K562 (cell line): Measurements from ENCODE around the gene SHISA4. TPM values are rescaled to one million over a fixed set of nuclear protein-coding genes. Genes with fewer than 3 reads are reported as not detected.
A peak's percentile ranks its signal among the peaks of the same experiment; 100 is the strongest.

Experiments
- CEBPB ChIP-seq: fragments of 450-650 bp; IDR thresholded peaks from 2 replicates; pipeline ENCODE4 v1.6.1; 2016; ENCODE audit warnings: missing genetic modification characterization, missing compliant biosample characterization
- CEBPG ChIP-seq, 3 experiments: fragments of 200-800 bp in 1 of 3; sonication (Bioruptor generic) in 1 of 3; sonication (generic) in 1 of 3; formaldehyde crosslinking in 1 of 3; IDR thresholded peaks in 2 of 3; conservative IDR thresholded peaks in 1 of 3; 2 replicates each; pipeline versions ENCODE4 v1.6.1 to v1.8.0; 2016 to 2022; ENCODE audit warnings: missing compliant biosample characterization in 2 of 3, missing genetic modification characterization in 2 of 3, mild to moderate bottlenecking in 1 of 3, missing genetic modification reagents in 1 of 3
- EP400 ChIP-seq: fragments of 450-650 bp; IDR thresholded peaks from 2 replicates; pipeline ENCODE4 v1.6.1; 2017; ENCODE audit warnings: antibody characterized with exemption, mild to moderate bottlenecking, moderate library complexity
- ESRRA ChIP-seq: fragments of 450-650 bp; IDR thresholded peaks from 2 replicates; pipeline ENCODE4 v1.6.1; 2014; ENCODE audit warnings: low read depth, mild to moderate bottlenecking, moderate library complexity, borderline replicate concordance
- FOXA1 ChIP-seq: fragments of 450-650 bp; IDR thresholded peaks from 2 replicates; pipeline ENCODE4 v1.6.1; 2016; ENCODE audit warnings: mild to moderate bottlenecking, borderline replicate concordance
- HES1 ChIP-seq: fragments of 450-650 bp; IDR thresholded peaks from 2 replicates; pipeline ENCODE4 v1.6.1; 2016; ENCODE audit warnings: low read depth, mild to moderate bottlenecking, moderate library complexity
- HMGXB4 ChIP-seq: sonication (generic); formaldehyde crosslinking; IDR thresholded peaks from 2 replicates; pipeline ENCODE4 v1.8.1; 2023; ENCODE audit warnings: mild to moderate bottlenecking, missing genetic modification reagents
- HNRNPK ChIP-seq: fragments of 200-400 bp; formaldehyde crosslinking; IDR thresholded peaks from one replicate; pipeline ENCODE4 v1.6.1; 2018; ENCODE audit warnings: mild to moderate bottlenecking, low read depth, low read length; ENCODE audit not compliant: poor library complexity, severe bottlenecking
- MYBL2 ChIP-seq, 2 experiments: fragments of 450-650 bp in 1 of 2; sonication (generic) in 1 of 2; formaldehyde crosslinking in 1 of 2; IDR thresholded peaks; 2 replicates each; pipeline versions ENCODE4 v1.6.1 to v1.8.1; 2017 to 2022; ENCODE audit warnings: borderline replicate concordance in 1 of 2, inconsistent platforms in 1 of 2, low read depth in 1 of 2, mild to moderate bottlenecking in 1 of 2, missing genetic modification reagents in 1 of 2, moderate library complexity in 1 of 2
- NFE2L1 ChIP-seq: fragments of 450-650 bp; IDR thresholded peaks from 2 replicates; pipeline ENCODE4 v1.6.1; 2016; ENCODE audit warnings: missing genetic modification characterization, low read depth, mild to moderate bottlenecking, missing compliant biosample characterization, moderate library complexity, borderline replicate concordance
- NR0B1 ChIP-seq: fragments of 450-650 bp; IDR thresholded peaks from one replicate; pipeline ENCODE4 v1.6.1; 2018; ENCODE audit warnings: mild to moderate bottlenecking, moderate library complexity; ENCODE audit not compliant: partially characterized antibody
- PHF21A ChIP-seq: fragments of 450-650 bp; IDR thresholded peaks from 2 replicates; pipeline ENCODE4 v1.6.1; 2017; ENCODE audit warnings: low read depth, borderline replicate concordance
- RUNX1 ChIP-seq: sonication (generic); IDR thresholded peaks from 2 replicates; pipeline ENCODE4 v1.6.1; 2016; ENCODE audit warnings: antibody characterized with exemption, low read depth
- SIN3A ChIP-seq, 2 experiments: fragments of 150-350 bp in 1 of 2; IDR thresholded peaks; 2 replicates each; pipeline ENCODE4 v1.6.1; 2011 to 2016; ENCODE audit warnings: borderline replicate concordance in 2 of 2, low read depth in 2 of 2, low read length in 2 of 2, mild to moderate bottlenecking in 2 of 2, moderate library complexity in 2 of 2; ENCODE audit not compliant: control insufficient read depth in 1 of 2
- SMARCA4 ChIP-seq: fragments of 450-650 bp; IDR thresholded peaks from 2 replicates; pipeline ENCODE4 v1.6.1; 2016
- SP2 ChIP-seq: IDR thresholded peaks from 2 replicates; pipeline ENCODE4 v1.6.1; 2011; ENCODE audit warnings: mild to moderate bottlenecking, low read depth, low read length, moderate library complexity; ENCODE audit not compliant: poor library complexity, severe bottlenecking; ENCODE audit errors: extremely low read depth
- TCFL5 ChIP-seq: fragments of 250-450 bp; sonication (Bioruptor Pico); conservative IDR thresholded peaks from 2 replicates; pipeline ENCODE4 v1.6.1; 2021; ENCODE audit warnings: mild to moderate bottlenecking, moderate library complexity, matching md5 sums
- TEAD1 ChIP-seq, 2 experiments: fragments of 450-650 bp in 1 of 2; sonication (generic) in 1 of 2; formaldehyde crosslinking; IDR thresholded peaks; 2 replicates each; pipeline versions ENCODE4 v1.4.0 to v1.8.0; 2020 to 2022; ENCODE audit warnings: mild to moderate bottlenecking in 2 of 2, missing genetic modification reagents in 1 of 2
- TRIM28 ChIP-seq: fragments of 450-650 bp; IDR thresholded peaks from 2 replicates; pipeline ENCODE4 v1.6.1; 2017
- ZNF134 ChIP-seq: fragments of 250-450 bp; sonication (Bioruptor Pico); conservative IDR thresholded peaks from 2 replicates; pipeline ENCODE4 v1.4.0; 2020
- ZNF253 ChIP-seq: fragments of 250-450 bp; sonication (Bioruptor Pico); conservative IDR thresholded peaks from 2 replicates; pipeline ENCODE4 v1.6.1; 2021; ENCODE audit warnings: mild to moderate bottlenecking
- ZNF586 ChIP-seq: fragments of 450-650 bp; formaldehyde crosslinking; conservative IDR thresholded peaks from 2 replicates; pipeline ENCODE4 v1.4.0; 2020; ENCODE audit warnings: mild to moderate bottlenecking, moderate library complexity
- ZNF707 ChIP-seq: fragments of 250-450 bp; sonication (Bioruptor Pico); conservative IDR thresholded peaks from 2 replicates; pipeline ENCODE4 v1.8.0; 2022; ENCODE audit warnings: inconsistent platforms, mild to moderate bottlenecking, moderate library complexity
- ZNF780A ChIP-seq: fragments of 250-450 bp; sonication (Bioruptor Pico); IDR thresholded peaks from 2 replicates; pipeline ENCODE4 v1.5.0; 2021; ENCODE audit warnings: mild to moderate bottlenecking
- ZNF830 ChIP-seq: fragments of 250-450 bp; sonication (Bioruptor Pico); IDR thresholded peaks from 2 replicates; pipeline ENCODE4 v1.5.0; 2021; ENCODE audit warnings: mild to moderate bottlenecking
- polyA plus RNA-seq, 8 experiments: library from polyadenylated mRNA; depleted of rRNA in 4 of 8; stranded (reverse) in 5 of 8; unstranded in 3 of 8; fragments of >200 nt; fragmentation: Nextera tagmentation in 2 of 8; fragmentation: Illumina TruSeq in 1 of 8; extraction: Ambion mirVana in 2 of 8; extraction: Trizol in 1 of 8; gene quantifications; 2 replicates each; pipeline versions ENCODE4 v1.2.1 to v1.2.3, GENCODE V29; 2011 to 2014; ENCODE audit warnings: inconsistent platforms in 1 of 8, missing spikeins in 1 of 8
- total RNA-seq, 7 experiments: library from RNA; depleted of rRNA in 6 of 7; stranded (reverse); fragments of >200 nt in 6 of 7; fragmentation: Illumina TruSeq in 2 of 7; extraction: Trizol in 2 of 7; gene quantifications; 2 replicates each; pipeline versions ENCODE4 v1.2.1 to v1.2.3, GENCODE V29; 2011 to 2021; ENCODE audit warnings: low replicate concordance in 1 of 7

Gene SHISA4
- total and polyA plus RNA-seq, 9 of the 15 experiments (the other 6 are each of a cell fraction or from before 2014, with no cell fraction given): 0.15 to 0.95 (median 0.68) TPM; not detected in 2

GRCh38 chr1:201916649-201917249 lies 28.1 kb downstream of the SHISA4 start (continued):
- TF ChIP-seq CEBPG (CRISPR knock-in tag; IDR thresholded peaks at IDR 0.05) (0 out of 2 replicates have a peak, but pooled peaks have one; percentile 26), CEBPG (tag; conservative IDR thresholded peaks at IDR 0.05 in 1 of 2, IDR thresholded peaks at IDR 0.05 in 1 of 2) (peak; percentile 64 to 66; a peak in 3 of 4 replicates), HMGXB4 (CRISPR knock-in tag) (no peak), ESRRA (peak; percentile 58; the same call in 1 of the 2 replicates), PHF21A (no peak), RUNX1 (no peak), ZNF707 (CRISPR knock-in tag) (no peak), HNRNPK (no peak), TEAD1 (CRISPR knock-in tag; IDR thresholded peaks at IDR 0.05) (no peak), MYBL2 (IDR thresholded peaks at IDR 0.05; ENCODE audit: low read depth) (no peak), MYBL2 (CRISPR knock-in tag; IDR thresholded peaks at IDR 0.05; ENCODE audit: borderline replicate concordance) (no peak), ZNF253 (CRISPR knock-in tag) (no peak), CEBPB (tag) (peak; percentile 90), FOXA1 (no peak), SMARCA4 (peak; percentile 82; the same call in 1 of the 2 replicates), ZNF586 (CRISPR knock-in tag) (no peak), ZNF780A (CRISPR knock-in tag) (no peak), TRIM28 (no peak), NFE2L1 (no peak), NR0B1 (no peak), TCFL5 (no peak), SIN3A (IDR thresholded peaks at IDR 0.05; ENCODE audit: borderline replicate concordance in 2 of 2, control insufficient read depth in 1 of 2, low read depth in 2 of 2, low read length in 2 of 2) (no peak), HES1 (no peak), ZNF134 (CRISPR knock-in tag) (no peak), EP400 (no peak; the same call in 1 of the 2 replicates), ZNF830 (CRISPR knock-in tag) (no peak), SP2 (no peak)
